DND-41 (cell line): ENCODE data around the gene TRPV6.

Experiments
- CTCF ChIP-seq: IDR thresholded peaks from 2 replicates; pipeline ENCODE4 v1.5.1; 2012; ENCODE audit warnings: borderline replicate concordance, low read length, moderate library complexity, mild to moderate bottlenecking; ENCODE audit not compliant: poor library complexity, severe bottlenecking; ENCODE audit errors: extremely low read depth
- EZH2 ChIP-seq: IDR thresholded peaks from 3 replicates; pipeline ENCODE4 v1.6.1; 2012; ENCODE audit warnings: borderline replicate concordance, low read depth, mild to moderate bottlenecking, moderate library complexity, low read length, inconsistent platforms; ENCODE audit not compliant: severe bottlenecking

GRCh38 chr7:142874837-142875236, 10.7 kb downstream of the TRPV6 start:
- TF ChIP-seq CTCF, result no peak
- no peak for TF ChIP-seq EZH2
